HepG2 (cell line): ENCODE results near the gene JAKMIP2. TPM values are rescaled to one million over a fixed set of nuclear protein-coding genes. Genes with fewer than 3 reads are reported as not detected.

Experiments
- BRF2 ChIP-seq: sonication (generic); formaldehyde crosslinking; IDR thresholded peaks from 2 replicates; pipeline ENCODE4 v1.8.1; 2022; ENCODE audit warnings: mild to moderate bottlenecking, missing genetic modification reagents
- CREM ChIP-seq, 2 experiments: sonication (generic) in 1 of 2; formaldehyde crosslinking in 1 of 2; IDR thresholded peaks; 2 replicates each; pipeline versions ENCODE4 v1.4.0 to v1.6.1; 2016 to 2020; ENCODE audit warnings: antibody characterized with exemption in 1 of 2, mild to moderate bottlenecking in 1 of 2, missing genetic modification reagents in 1 of 2
- ELF1 ChIP-seq: sonication (generic); formaldehyde crosslinking; IDR thresholded peaks from 2 replicates; pipeline ENCODE4 v1.4.0; 2020; ENCODE audit warnings: missing genetic modification reagents
- EP300 ChIP-seq, 3 experiments: sonication (generic) in 1 of 3; formaldehyde crosslinking in 1 of 3; IDR thresholded peaks; 2 replicates each; pipeline versions ENCODE4 v1.5.1 to v1.6.1; 2011 to 2020; ENCODE audit warnings: low read depth in 2 of 3, low read length in 2 of 3, borderline replicate concordance in 1 of 3, improper control_type of control experiment in 1 of 3, mild to moderate bottlenecking in 1 of 3, missing genetic modification reagents in 1 of 3, moderate library complexity in 1 of 3
- GATA4 ChIP-seq: sonication (generic); IDR thresholded peaks from 2 replicates; pipeline ENCODE4 v1.6.1; 2016; ENCODE audit warnings: antibody characterized with exemption, low read depth, borderline replicate concordance
- HDAC2 ChIP-seq: sonication (generic); formaldehyde crosslinking; IDR thresholded peaks from 2 replicates; pipeline ENCODE4 v1.4.0; 2020; ENCODE audit warnings: missing genetic modification reagents
- HES4 ChIP-seq: sonication (generic); formaldehyde crosslinking; IDR thresholded peaks from 2 replicates; pipeline ENCODE4 v1.9.0; 2021; ENCODE audit warnings: mild to moderate bottlenecking, missing genetic modification reagents, borderline replicate concordance
- HOXA9 ChIP-seq: sonication (generic); formaldehyde crosslinking; IDR thresholded peaks from 2 replicates; pipeline ENCODE4 v1.8.1; 2022; ENCODE audit warnings: missing genetic modification reagents, mild to moderate bottlenecking, moderate library complexity, borderline replicate concordance
- KDM5B ChIP-seq: sonication (generic); formaldehyde crosslinking; IDR thresholded peaks from 2 replicates; pipeline ENCODE4 v1.4.0; 2020; ENCODE audit warnings: missing genetic modification reagents, mild to moderate bottlenecking, borderline replicate concordance
- KLF9 ChIP-seq: IDR thresholded peaks from 2 replicates; pipeline ENCODE4 v1.6.1; 2016; ENCODE audit warnings: low read depth
- NCOA2 ChIP-seq: sonication (generic); formaldehyde crosslinking; IDR thresholded peaks from 2 replicates; pipeline ENCODE4 v1.8.0; 2022; ENCODE audit warnings: inconsistent platforms
- PAX8 ChIP-seq: sonication (generic); formaldehyde crosslinking; IDR thresholded peaks from 2 replicates; pipeline ENCODE4 v1.8.0; 2022; ENCODE audit warnings: mild to moderate bottlenecking, missing genetic modification reagents, borderline replicate concordance
- PPARG ChIP-seq: conservative IDR thresholded peaks from 2 replicates; pipeline ENCODE4 v1.6.1; 2016; ENCODE audit warnings: missing biosample characterization, missing genetic modification reagents
- SALL1 ChIP-seq: sonication (generic); formaldehyde crosslinking; IDR thresholded peaks from 2 replicates; pipeline ENCODE4 v1.8.0; 2022; ENCODE audit warnings: mild to moderate bottlenecking, missing genetic modification reagents
- SOX13 ChIP-seq, 3 experiments: fragments of 450-650 bp in 1 of 3; sonication (generic) in 1 of 3; formaldehyde crosslinking in 1 of 3; IDR thresholded peaks in 2 of 3; conservative IDR thresholded peaks in 1 of 3; 2 replicates each; pipeline versions ENCODE4 v1.5.0 to v1.6.1; 2016 to 2020; ENCODE audit warnings: antibody characterized with exemption in 1 of 3, mild to moderate bottlenecking in 1 of 3, missing compliant biosample characterization in 1 of 3, missing genetic modification reagents in 1 of 3, moderate library complexity in 1 of 3
- SOX5 ChIP-seq: IDR thresholded peaks from 2 replicates; pipeline ENCODE4 v1.6.1; 2016; ENCODE audit warnings: borderline replicate concordance
- SOX6 ChIP-seq, 2 experiments: fragments of 450-650 bp in 1 of 2; sonication (generic) in 1 of 2; formaldehyde crosslinking in 1 of 2; IDR thresholded peaks; 2 replicates each; pipeline versions ENCODE4 v1.4.0 to v1.6.1; 2017 to 2020; ENCODE audit warnings: antibody characterized with exemption in 1 of 2, mild to moderate bottlenecking in 1 of 2, missing genetic modification reagents in 1 of 2
- ZBTB1 ChIP-seq: sonication (generic); formaldehyde crosslinking; IDR thresholded peaks from 2 replicates; pipeline ENCODE4 v1.4.0; 2020; ENCODE audit warnings: missing genetic modification reagents, borderline replicate concordance
- ZFP36L1 ChIP-seq: sonication (generic); formaldehyde crosslinking; IDR thresholded peaks from 2 replicates; pipeline ENCODE4 v1.8.0; 2022; ENCODE audit warnings: mild to moderate bottlenecking, missing genetic modification reagents, moderate library complexity
- ZNF230 ChIP-seq: sonication (generic); formaldehyde crosslinking; IDR thresholded peaks from 2 replicates; pipeline ENCODE4 v1.4.0; 2020; ENCODE audit warnings: mild to moderate bottlenecking, missing genetic modification reagents
- ZSCAN31 ChIP-seq: sonication (generic); formaldehyde crosslinking; IDR thresholded peaks from 2 replicates; pipeline ENCODE4 v1.5.0; 2020; ENCODE audit warnings: low read depth, mild to moderate bottlenecking, missing genetic modification reagents
- polyA plus RNA-seq, 8 experiments: library from polyadenylated mRNA; depleted of rRNA in 3 of 8; stranded (reverse) in 7 of 8; unstranded in 1 of 8; fragments of >200 nt; fragmentation: Illumina TruSeq in 4 of 8; extraction: Trizol in 4 of 8; gene quantifications; 2 replicates each; pipeline versions ENCODE4 v1.2.1 to v1.2.3, GENCODE V29; 2011 to 2016; ENCODE audit warnings: low read depth in 4 of 8, missing spikeins in 1 of 8, mixed read lengths in 1 of 8; ENCODE audit not compliant: insufficient read depth in 1 of 8
- total RNA-seq, 5 experiments: library from RNA; depleted of rRNA; stranded (reverse); fragments of >200 nt; fragmentation: Illumina TruSeq; extraction: Trizol; gene quantifications; 2 replicates each; pipeline ENCODE4 v1.2.3, GENCODE V29; 2016; ENCODE audit warnings: low read depth in 1 of 5
- TF ChIP-seq, protein P1 (sequence below): sonication (generic); formaldehyde crosslinking; IDR thresholded peaks from 2 replicates; pipeline ENCODE4 v1.4.0; 2020; ENCODE audit warnings: mild to moderate bottlenecking, missing genetic modification reagents
- TF ChIP-seq, protein P2 (sequence below): sonication (generic); formaldehyde crosslinking; IDR thresholded peaks from 2 replicates; pipeline ENCODE4 v1.5.0; 2020; ENCODE audit warnings: mild to moderate bottlenecking, missing genetic modification reagents
- TF ChIP-seq, protein P3 (sequence below): IDR thresholded peaks from 2 replicates; pipeline ENCODE4 v1.6.1; 2018; ENCODE audit warnings: missing genetic modification reagents

JAKMIP2 gene
- total and polyA plus RNA-seq, 2 of the 13 experiments (the other 11 are each of a cell fraction or from before 2014, with no cell fraction given) = 0.04 to 2.1 TPM

- TF ChIP-seq ZBTB1 (CRISPR knock-in tag) (no peak), GATA4 (peak; percentile 70; the same call in 1 of the 2 replicates), HES4 (CRISPR knock-in tag) (no peak), KDM5B (no peak), ZNF230 (CRISPR knock-in tag) (no peak), SOX6 (IDR thresholded peaks at IDR 0.05) (no peak), SOX6 (CRISPR knock-in tag; IDR thresholded peaks at IDR 0.05) (peak; percentile 93), ZFP36L1 (CRISPR knock-in tag) (0 out of 2 replicates have a peak, but pooled peaks have one; percentile 37), BRF2 (CRISPR knock-in tag) (no peak), EP300 (IDR thresholded peaks at IDR 0.05; ENCODE audit: low read depth in 2 of 2, low read length in 2 of 2) (peak in 1 of 2 experiments; percentile 66; a peak in 2 of 4 replicates), EP300 (CRISPR knock-in tag; IDR thresholded peaks at IDR 0.05; ENCODE audit: borderline replicate concordance) (no peak), PAX8 (CRISPR knock-in tag) (no peak), ZSCAN31 (CRISPR knock-in tag) (no peak), NCOA2 (peak; percentile 75), CREM (IDR thresholded peaks at IDR 0.05) (peak; percentile 64; the same call in 1 of the 2 replicates), CREM (CRISPR knock-in tag; IDR thresholded peaks at IDR 0.05) (no peak), HDAC2 (CRISPR knock-in tag) (peak; percentile 41; the same call in 1 of the 2 replicates), SOX13 (IDR thresholded peaks at IDR 0.05) (peak; percentile 66; the same call in 1 of the 2 replicates), SOX13 (CRISPR knock-in tag; conservative IDR thresholded peaks at IDR 0.05 in 1 of 2, IDR thresholded peaks at IDR 0.05 in 1 of 2) (peak in 1 of 2 experiments; percentile 97; a peak in 2 of 4 replicates), ELF1 (CRISPR knock-in tag) (no peak), SALL1 (peak; percentile 68), HOXA9 (no peak), KLF9 (no peak), SOX5 (CRISPR knock-in tag) (peak; percentile 97), PPARG (CRISPR knock-in tag) (no peak)
- TF ChIP-seq, protein P1, sequence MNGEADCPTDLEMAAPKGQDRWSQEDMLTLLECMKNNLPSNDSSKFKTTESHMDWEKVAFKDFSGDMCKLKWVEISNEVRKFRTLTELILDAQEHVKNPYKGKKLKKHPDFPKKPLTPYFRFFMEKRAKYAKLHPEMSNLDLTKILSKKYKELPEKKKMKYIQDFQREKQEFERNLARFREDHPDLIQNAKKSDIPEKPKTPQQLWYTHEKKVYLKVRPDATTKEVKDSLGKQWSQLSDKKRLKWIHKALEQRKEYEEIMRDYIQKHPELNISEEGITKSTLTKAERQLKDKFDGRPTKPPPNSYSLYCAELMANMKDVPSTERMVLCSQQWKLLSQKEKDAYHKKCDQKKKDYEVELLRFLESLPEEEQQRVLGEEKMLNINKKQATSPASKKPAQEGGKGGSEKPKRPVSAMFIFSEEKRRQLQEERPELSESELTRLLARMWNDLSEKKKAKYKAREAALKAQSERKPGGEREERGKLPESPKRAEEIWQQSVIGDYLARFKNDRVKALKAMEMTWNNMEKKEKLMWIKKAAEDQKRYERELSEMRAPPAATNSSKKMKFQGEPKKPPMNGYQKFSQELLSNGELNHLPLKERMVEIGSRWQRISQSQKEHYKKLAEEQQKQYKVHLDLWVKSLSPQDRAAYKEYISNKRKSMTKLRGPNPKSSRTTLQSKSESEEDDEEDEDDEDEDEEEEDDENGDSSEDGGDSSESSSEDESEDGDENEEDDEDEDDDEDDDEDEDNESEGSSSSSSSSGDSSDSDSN (CRISPR knock-in tag) = no peak
- TF ChIP-seq, protein P2, sequence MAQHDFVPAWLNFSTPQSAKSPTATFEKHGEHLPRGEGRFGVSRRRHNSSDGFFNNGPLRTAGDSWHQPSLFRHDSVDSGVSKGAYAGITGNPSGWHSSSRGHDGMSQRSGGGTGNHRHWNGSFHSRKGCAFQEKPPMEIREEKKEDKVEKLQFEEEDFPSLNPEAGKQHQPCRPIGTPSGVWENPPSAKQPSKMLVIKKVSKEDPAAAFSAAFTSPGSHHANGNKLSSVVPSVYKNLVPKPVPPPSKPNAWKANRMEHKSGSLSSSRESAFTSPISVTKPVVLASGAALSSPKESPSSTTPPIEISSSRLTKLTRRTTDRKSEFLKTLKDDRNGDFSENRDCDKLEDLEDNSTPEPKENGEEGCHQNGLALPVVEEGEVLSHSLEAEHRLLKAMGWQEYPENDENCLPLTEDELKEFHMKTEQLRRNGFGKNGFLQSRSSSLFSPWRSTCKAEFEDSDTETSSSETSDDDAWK = no peak
- TF ChIP-seq, protein P3, sequence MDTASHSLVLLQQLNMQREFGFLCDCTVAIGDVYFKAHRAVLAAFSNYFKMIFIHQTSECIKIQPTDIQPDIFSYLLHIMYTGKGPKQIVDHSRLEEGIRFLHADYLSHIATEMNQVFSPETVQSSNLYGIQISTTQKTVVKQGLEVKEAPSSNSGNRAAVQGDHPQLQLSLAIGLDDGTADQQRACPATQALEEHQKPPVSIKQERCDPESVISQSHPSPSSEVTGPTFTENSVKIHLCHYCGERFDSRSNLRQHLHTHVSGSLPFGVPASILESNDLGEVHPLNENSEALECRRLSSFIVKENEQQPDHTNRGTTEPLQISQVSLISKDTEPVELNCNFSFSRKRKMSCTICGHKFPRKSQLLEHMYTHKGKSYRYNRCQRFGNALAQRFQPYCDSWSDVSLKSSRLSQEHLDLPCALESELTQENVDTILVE (CRISPR knock-in tag) = no peak
Observed at GRCh38 chr5:147639321-147639720, 143.2 kb downstream of the JAKMIP2 start (continued).
